AG04450 (cell line): ENCODE measurements around the gene TTBK2. TPM values are rescaled to one million over a fixed set of nuclear protein-coding genes. Genes with fewer than 3 reads are reported as not detected.

ENCODE experiments used
- CTCF ChIA-PET: fragments of 300-600, 350-600 bp; formaldehyde crosslinking; extraction: SDS; loops from one replicate; lab custom pipeline; 2022; ENCODE audit warnings: antibody characterized with exemption, inconsistent platforms; lab: Charles Lee
- POLR2A ChIA-PET: fragments of 350-600 bp; formaldehyde crosslinking; extraction: SDS; loops from one replicate; lab custom pipeline; 2021; ENCODE audit warnings: antibody characterized with exemption, inconsistent platforms; lab: Yijun Ruan, JAX
- DNase-seq: peaks from one replicate; pipeline ENCODE4 v3.0.0-alpha.2; 2011; ENCODE audit warnings: low read depth, low spot score
- H3K27ac ChIP-seq: one replicate; pipeline ENCODE4 v1.5.1; 2012; ENCODE audit warnings: low read depth, low read length, control low read depth
- H3K27me3 ChIP-seq: one replicate; pipeline ENCODE4 v1.6.0; 2012; ENCODE audit warnings: low read length; ENCODE audit not compliant: control insufficient read depth, insufficient read depth
- H3K4me3 ChIP-seq: 2 replicates; pipeline ENCODE4 v1.5.1; 2011; ENCODE audit warnings: mild to moderate bottlenecking, low read depth, low read length, control low read depth
- H3K9me3 ChIP-seq: 2 replicates; pipeline ENCODE4 v1.5.1; 2012; ENCODE audit warnings: low read length; ENCODE audit not compliant: control insufficient read depth, insufficient read depth
- polyA plus RNA-seq: library from polyadenylated mRNA; depleted of rRNA; stranded (reverse); fragments of >200 nt; gene quantifications from 2 replicates; pipeline ENCODE4 v1.2.3, GENCODE V29; 2011
- TF ChIP-seq, protein P1 (sequence below): IDR thresholded peaks from 2 replicates; pipeline ENCODE4 v1.5.1; 2011; ENCODE audit warnings: low read depth, low read length, control low read depth, inconsistent platforms

Gene TTBK2
- polyA plus RNA-seq, 1 experiment = 8.2 TPM

DNA sequence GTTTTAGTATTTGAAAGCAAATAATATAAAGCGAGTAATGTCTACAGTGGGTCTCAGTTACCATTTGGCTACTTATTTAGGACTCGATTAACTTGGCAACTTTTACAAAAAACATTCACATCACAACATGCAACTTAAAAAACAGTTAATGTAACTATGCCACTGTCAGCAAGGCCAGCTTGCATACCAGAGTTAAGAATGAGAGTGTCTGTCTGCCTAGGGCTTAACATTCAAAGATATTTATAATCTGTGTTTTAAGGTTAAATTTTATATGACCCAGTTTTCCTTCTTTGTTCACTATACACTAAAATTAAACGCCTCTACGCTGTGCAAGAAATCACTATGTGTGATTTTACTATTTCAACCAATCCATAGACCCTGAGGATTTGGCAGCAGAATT lies 178.4 kb downstream of the TTBK2 start:
- Histone ChIP-seq H3K4me3 (no peak overlapping the region), H3K27ac (no peak overlapping the region), H3K9me3 (no peaks in the 10 kb centered on the region), H3K27me3 (no peaks in the 10 kb centered on the region)
- CTCF ChIA-PET = no interaction called here
- DNase-seq = no peak
- POLR2A ChIA-PET = no interaction called here
- TF ChIP-seq, protein P1, sequence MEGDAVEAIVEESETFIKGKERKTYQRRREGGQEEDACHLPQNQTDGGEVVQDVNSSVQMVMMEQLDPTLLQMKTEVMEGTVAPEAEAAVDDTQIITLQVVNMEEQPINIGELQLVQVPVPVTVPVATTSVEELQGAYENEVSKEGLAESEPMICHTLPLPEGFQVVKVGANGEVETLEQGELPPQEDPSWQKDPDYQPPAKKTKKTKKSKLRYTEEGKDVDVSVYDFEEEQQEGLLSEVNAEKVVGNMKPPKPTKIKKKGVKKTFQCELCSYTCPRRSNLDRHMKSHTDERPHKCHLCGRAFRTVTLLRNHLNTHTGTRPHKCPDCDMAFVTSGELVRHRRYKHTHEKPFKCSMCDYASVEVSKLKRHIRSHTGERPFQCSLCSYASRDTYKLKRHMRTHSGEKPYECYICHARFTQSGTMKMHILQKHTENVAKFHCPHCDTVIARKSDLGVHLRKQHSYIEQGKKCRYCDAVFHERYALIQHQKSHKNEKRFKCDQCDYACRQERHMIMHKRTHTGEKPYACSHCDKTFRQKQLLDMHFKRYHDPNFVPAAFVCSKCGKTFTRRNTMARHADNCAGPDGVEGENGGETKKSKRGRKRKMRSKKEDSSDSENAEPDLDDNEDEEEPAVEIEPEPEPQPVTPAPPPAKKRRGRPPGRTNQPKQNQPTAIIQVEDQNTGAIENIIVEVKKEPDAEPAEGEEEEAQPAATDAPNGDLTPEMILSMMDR = no peak

DNA sequence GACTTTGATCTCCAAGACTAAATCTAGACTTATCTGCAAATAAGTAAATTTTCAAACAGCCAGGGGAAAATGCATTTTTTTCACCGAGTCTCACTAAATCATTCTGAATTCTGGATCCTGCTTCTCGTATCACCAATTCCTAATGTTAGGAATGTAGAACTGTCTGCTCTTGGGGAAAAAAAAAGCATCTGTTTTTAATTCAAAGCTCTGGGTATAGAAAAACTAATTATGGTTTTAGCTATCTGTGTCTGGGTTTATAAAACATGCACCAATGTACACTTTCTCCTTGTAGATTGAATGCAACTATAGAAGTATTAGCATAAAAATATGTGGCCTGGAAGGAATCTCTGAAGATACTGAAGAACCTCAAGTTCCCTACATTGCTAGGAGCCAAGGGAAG lies 178.9 kb downstream of the TTBK2 start:
- DNase-seq = no peak
- ChIA-PET CTCF (no interaction called here), POLR2A (no interaction called here)
- Histone ChIP-seq H3K9me3 (no peaks in the 10 kb centered on the region), H3K27ac (no peak overlapping the region), H3K27me3 (no peaks in the 10 kb centered on the region), H3K4me3 (no peak overlapping the region)
- TF ChIP-seq, protein P1 = no peak

DNA sequence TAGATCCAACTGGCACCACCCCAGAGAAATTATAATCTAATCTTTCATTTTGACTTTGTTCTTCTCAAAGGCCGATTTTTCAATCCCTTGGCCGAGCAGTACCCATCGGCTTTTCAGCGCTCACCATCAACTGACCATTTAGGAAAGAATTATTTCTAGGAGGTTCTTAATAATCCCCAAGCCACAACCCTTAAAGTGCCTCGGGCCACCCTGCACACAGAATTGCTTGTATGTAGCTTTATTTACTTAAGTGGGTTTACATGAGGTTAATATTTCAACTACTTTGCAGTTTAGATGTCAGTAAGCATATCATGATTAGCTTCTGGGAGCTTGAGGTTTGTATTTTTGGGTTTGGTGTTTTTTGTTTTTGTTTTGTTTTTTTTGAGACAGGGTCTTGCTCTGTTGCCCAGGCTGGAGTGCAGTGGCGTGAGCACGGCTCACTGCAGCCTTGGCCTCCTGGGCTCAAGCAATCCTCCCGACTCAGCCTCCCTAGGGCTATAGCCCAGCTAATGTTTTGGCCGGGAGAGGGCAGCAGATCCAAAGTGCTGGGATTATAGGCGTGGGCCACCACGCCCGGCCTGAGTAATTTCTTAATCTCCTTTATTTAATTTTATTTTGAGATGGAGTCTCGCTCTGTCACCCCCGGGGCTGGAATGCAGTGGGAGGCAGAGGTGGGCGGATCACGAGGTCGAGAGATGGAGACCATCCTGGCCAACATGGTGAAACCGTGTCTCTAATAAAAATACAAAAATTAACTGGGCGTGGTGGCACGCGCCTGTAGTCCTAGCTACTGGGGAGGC lies 182.8 kb downstream of the TTBK2 start:
- TF ChIP-seq, protein P1 = no peak
- Histone ChIP-seq H3K27me3 (no peaks in the 10 kb centered on the region), H3K9me3 (no peaks in the 10 kb centered on the region), H3K27ac (peak overlapping the region; percentile 87), H3K4me3 (peak overlapping the region; percentile 64)
- ChIA-PET POLR2A (no interaction called here), CTCF (interaction anchor here (0.5 to 3.4 kb wide), 2 partner anchors 95 to 188 kb away, joined by 13 to 24 read pairs; no protein-coding TSS in a partner anchor)
- no peak for DNase-seq

DNA sequence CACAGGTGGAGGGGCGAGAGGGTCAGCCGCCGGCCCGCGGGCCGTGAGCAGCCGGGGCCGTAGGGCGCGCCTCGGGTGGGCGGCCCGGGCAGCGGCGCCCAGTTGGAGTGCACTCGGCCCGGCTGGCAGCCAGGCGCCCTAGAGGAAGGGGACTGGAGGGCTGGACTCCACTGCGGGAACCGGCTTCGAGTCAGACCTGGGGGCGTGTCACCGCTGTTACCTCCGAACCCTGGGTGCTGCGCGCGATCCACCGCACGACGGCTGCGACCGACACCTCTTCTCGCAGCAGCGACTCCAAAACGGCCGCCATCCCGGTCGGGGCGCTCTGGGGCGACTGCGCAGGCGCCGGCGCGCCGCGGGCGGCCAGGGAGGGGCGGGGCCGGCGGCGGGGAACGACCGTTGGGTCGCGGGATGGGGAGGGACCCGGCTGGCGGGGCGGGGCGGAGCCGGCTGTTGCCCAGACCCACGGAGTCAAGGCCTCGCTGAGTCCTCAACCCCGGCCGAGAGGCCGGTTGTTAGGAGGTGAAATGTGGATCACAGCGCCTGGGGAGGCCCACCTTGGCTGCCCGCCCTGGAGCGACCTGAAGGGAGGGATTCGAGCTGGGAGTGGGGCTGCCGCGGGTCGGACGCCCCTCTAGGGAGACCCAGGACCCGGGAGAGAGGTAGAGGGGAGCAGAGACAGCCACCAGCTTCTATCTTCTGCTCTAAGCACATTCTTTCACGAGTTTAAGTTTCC lies 183.6 kb downstream of the TTBK2 start, which contains the start of gene CDAN1:
Gene CDAN1 (minus strand): TSS at position 336 of the 736 bp plus-strand sequence. CDS start 26 bp downstream, at position 310.
- Histone ChIP-seq H3K9me3 (no peaks in the 10 kb centered on the region), H3K27me3 (no peaks in the 10 kb centered on the region), H3K27ac (peak within 1 kb of the TSS; percentile 87), H3K4me3 (peak within 1 kb of the TSS; percentile 93)
- CTCF ChIA-PET = interaction anchor here (3.4 kb wide), 1 partner anchor 189 kb away, joined by 24 read pairs; no protein-coding TSS in a partner anchor
- TF ChIP-seq, protein P1 = no peak
- peak; percentile 44 for DNase-seq
- POLR2A ChIA-PET = interaction anchor here (0.8 kb wide), 1 partner anchor 192 kb away, joined by 3 read pairs; no protein-coding TSS in a partner anchor
